H1 (cell line): ENCODE data around the gene DSCAM. TPM values are rescaled to one million over a fixed set of nuclear protein-coding genes. Genes with fewer than 3 reads are reported as not detected.

ENCODE experiments used
- CTCF ChIA-PET: fragments of 300-600 bp; sonication (Branson Sonifier 250); formaldehyde crosslinking; loops from one replicate; lab custom pipeline; 2021; ENCODE audit not compliant: partially characterized antibody; lab: Charles Lee
- POLR2A ChIA-PET: fragments of 300-600 bp; sonication (Branson Sonifier 250); formaldehyde crosslinking; loops from one replicate; lab custom pipeline; 2021; ENCODE audit warnings: inconsistent platforms; ENCODE audit not compliant: partially characterized antibody; lab: Charles Lee
- DNase-seq, 2 experiments: peaks; one replicate each; pipeline versions ENCODE4 v3.0.0 to v3.0.0-alpha.2; 2010 to 2022; ENCODE audit warnings: low spot score in 2 of 2, low read depth in 1 of 2, mixed read lengths in 1 of 2
- FAIRE-seq: peaks from 2 replicates; lab custom pipeline; 2011; peaks lifted over from hg19 to GRCh38; lab: Jason Lieb, UNC
- H2AFZ ChIP-seq: 2 replicates; pipeline ENCODE4 v1.8.1; 2012; ENCODE audit warnings: low read length, inconsistent platforms
- H2AK5ac ChIP-seq: 2 replicates; pipeline ENCODE4 v1.6.1; 2013; ENCODE audit warnings: low read depth, low read length
- H2BK120ac ChIP-seq: replicated peaks from 2 replicates; pipeline ENCODE3; 2013; ENCODE audit warnings: low read depth, low read length, inconsistent platforms
- H2BK12ac ChIP-seq: 2 replicates; pipeline ENCODE4 v1.6.1; 2013; ENCODE audit warnings: low read depth, low read length
- H2BK15ac ChIP-seq: 2 replicates; pipeline ENCODE4 v1.6.1; 2013; ENCODE audit warnings: low read length
- H2BK20ac ChIP-seq: 2 replicates; pipeline ENCODE4 v1.6.1; 2013; ENCODE audit warnings: low read length
- H2BK5ac ChIP-seq: 2 replicates; pipeline ENCODE4 v1.6.1; 2013; ENCODE audit warnings: low read depth, low read length
- H3K14ac ChIP-seq: 2 replicates; pipeline ENCODE4 v1.6.1; 2013; ENCODE audit warnings: inconsistent platforms; ENCODE audit not compliant: insufficient read length
- H3K18ac ChIP-seq: 2 replicates; pipeline ENCODE4 v1.6.1; 2013; ENCODE audit warnings: low read length; ENCODE audit errors: extremely low read depth
- H3K23ac ChIP-seq: 2 replicates; pipeline ENCODE4 v1.6.1; 2013; ENCODE audit warnings: inconsistent platforms; ENCODE audit not compliant: insufficient read length
- H3K23me2 ChIP-seq: 2 replicates; pipeline ENCODE4 v1.6.1; 2013; ENCODE audit warnings: low read depth, low read length
- H3K27ac ChIP-seq: 2 replicates; pipeline ENCODE4 v1.6.1; 2011; ENCODE audit warnings: low read depth, low read length, inconsistent platforms
- H3K27me3 ChIP-seq, 4 experiments: replicated peaks in 1 of 4; 1 replicate in 1 of 4; 2 replicates in 3 of 4; pipeline versions ENCODE4 v1.6.1 to v1.8.1; 2011 to 2013; ENCODE audit warnings: low read length in 3 of 4, mild to moderate bottlenecking in 3 of 4, inconsistent platforms in 2 of 4, mixed read lengths in 2 of 4, moderate library complexity in 1 of 4; ENCODE audit not compliant: control insufficient read depth in 3 of 4, insufficient read depth in 3 of 4; ENCODE audit errors: extremely low read depth in 1 of 4
- H3K36me3 ChIP-seq, 4 experiments: 2 replicates each; pipeline versions ENCODE4 v1.6.1 to v1.8.1; 2011 to 2013; ENCODE audit warnings: mild to moderate bottlenecking in 4 of 4, low read length in 3 of 4, moderate library complexity in 2 of 4, control low read depth in 1 of 4, inconsistent platforms in 1 of 4; ENCODE audit not compliant: insufficient read depth in 4 of 4, control insufficient read depth in 2 of 4
- H3K4ac ChIP-seq: replicated peaks from 2 replicates; pipeline ENCODE3; 2013; ENCODE audit warnings: low read length, low read depth, mixed read lengths, inconsistent platforms; ENCODE audit not compliant: insufficient read length
- H3K4me1 ChIP-seq, 4 experiments: replicated peaks in 1 of 4; 1 replicate in 1 of 4; 2 replicates in 3 of 4; pipeline versions ENCODE4 v1.6.1 to v1.8.1; 2011 to 2013; ENCODE audit warnings: low read length in 3 of 4, inconsistent platforms in 2 of 4, mixed read lengths in 1 of 4; ENCODE audit not compliant: insufficient read depth in 4 of 4, control insufficient read depth in 3 of 4
- H3K4me2 ChIP-seq, 2 experiments: 2 replicates each; pipeline versions ENCODE4 v1.6.1 to v1.8.1; 2011 to 2013; ENCODE audit warnings: low read depth in 2 of 2, low read length in 2 of 2, control low read depth in 1 of 2, inconsistent platforms in 1 of 2, mild to moderate bottlenecking in 1 of 2; ENCODE audit not compliant: insufficient read depth in 1 of 2
- H3K4me3 ChIP-seq, 4 experiments: fragments of 200-600, 300-600 bp in 1 of 4; sonication (generic), shearing (Covaris generic), sonication (Bioruptor Twin) in 1 of 4; 2 replicates each; pipeline versions ENCODE4 v1.5.1 to v1.8.1; 2011 to 2016; ENCODE audit warnings: low read length in 4 of 4, low read depth in 3 of 4, control low read depth in 2 of 4, inconsistent platforms in 2 of 4, mild to moderate bottlenecking in 2 of 4, mixed read lengths in 1 of 4, moderate library complexity in 1 of 4; ENCODE audit not compliant: insufficient read depth in 2 of 4; ENCODE audit errors: extremely low read depth in 1 of 4
- H3K56ac ChIP-seq: replicated peaks from 2 replicates; pipeline ENCODE3; 2013; ENCODE audit warnings: low read depth, mild to moderate bottlenecking, mixed read lengths, low read length, inconsistent platforms; ENCODE audit not compliant: insufficient read length
- H3K79me1 ChIP-seq: 2 replicates; pipeline ENCODE4 v1.6.1; 2013; ENCODE audit warnings: low read depth, low read length, control low read depth
- H3K79me2 ChIP-seq, 2 experiments: 2 replicates each; pipeline versions ENCODE4 v1.6.1 to v1.8.1; 2012 to 2013; ENCODE audit warnings: low read length in 2 of 2, mild to moderate bottlenecking in 2 of 2, inconsistent platforms in 1 of 2; ENCODE audit not compliant: insufficient read depth in 2 of 2, control insufficient read depth in 1 of 2
- H3K9ac ChIP-seq, 4 experiments: replicated peaks in 1 of 4; 1 replicate in 1 of 4; 2 replicates in 3 of 4; pipeline versions ENCODE4 v1.6.1 to v1.8.1; 2011 to 2013; ENCODE audit warnings: low read depth in 3 of 4, low read length in 3 of 4, control low read depth in 2 of 4, mild to moderate bottlenecking in 2 of 4, moderate library complexity in 2 of 4, inconsistent platforms in 1 of 4; ENCODE audit errors: extremely low read depth in 1 of 4
- H3K9me3 ChIP-seq, 2 experiments: 2 replicates each; pipeline versions ENCODE4 v1.6.1 to v1.8.1; 2012 to 2013; ENCODE audit warnings: mild to moderate bottlenecking in 2 of 2, moderate library complexity in 2 of 2, control low read depth in 1 of 2, inconsistent platforms in 1 of 2, low read depth in 1 of 2, low read length in 1 of 2, mixed read lengths in 1 of 2; ENCODE audit not compliant: insufficient read depth in 2 of 2
- H4K20me1 ChIP-seq, 2 experiments: replicated peaks in 1 of 2; 2 replicates each; pipeline versions ENCODE3 to v1.8.1; 2011 to 2013; ENCODE audit warnings: inconsistent platforms in 2 of 2, low read length in 2 of 2, mild to moderate bottlenecking in 1 of 2; ENCODE audit not compliant: insufficient read depth in 2 of 2, control insufficient read depth in 1 of 2
- H4K5ac ChIP-seq: 2 replicates; pipeline ENCODE4 v1.6.1; 2013; ENCODE audit warnings: low read length, low read depth, mixed read lengths, inconsistent platforms; ENCODE audit not compliant: insufficient read length
- H4K8ac ChIP-seq: 2 replicates; pipeline ENCODE4 v1.8.0; 2013; ENCODE audit warnings: mild to moderate bottlenecking, moderate library complexity, low read length, inconsistent platforms; ENCODE audit not compliant: insufficient read depth; ENCODE audit errors: extremely low read depth
- H4K91ac ChIP-seq: replicated peaks from 2 replicates; pipeline ENCODE3; 2013; ENCODE audit warnings: low read length, mixed read lengths, inconsistent platforms; ENCODE audit not compliant: insufficient read length
- ASH2L ChIP-seq: fragments of 200-600, 300-600 bp; sonication (generic); IDR thresholded peaks from one replicate; pipeline ENCODE4 v1.7.1; 2017; ENCODE audit warnings: low read length
- ATF2 ChIP-seq: IDR thresholded peaks from 2 replicates; pipeline ENCODE4 v1.6.1; 2012; ENCODE audit warnings: low read length, inconsistent platforms
- BACH1 ChIP-seq: IDR thresholded peaks from 2 replicates; pipeline ENCODE4 v1.6.1; 2012; ENCODE audit warnings: low read length, improper control_type of control experiment
- CTCF ChIP-seq, 3 experiments: IDR thresholded peaks; 1 replicate in 2 of 3; 2 replicates in 1 of 3; pipeline versions ENCODE4 v1.5.1 to v1.6.1; 2011; ENCODE audit warnings: low read length in 3 of 3, mild to moderate bottlenecking in 3 of 3, inconsistent platforms in 2 of 3, low read depth in 1 of 3, moderate library complexity in 1 of 3; ENCODE audit not compliant: insufficient read depth in 1 of 3; ENCODE audit errors: control extremely low read depth in 1 of 3
- EGR1 ChIP-seq: IDR thresholded peaks from 2 replicates; pipeline ENCODE4 v1.6.1; 2011; ENCODE audit warnings: low read depth, low read length, borderline replicate concordance
- FOSL1 ChIP-seq: IDR thresholded peaks from 2 replicates; pipeline ENCODE4 v1.6.1; 2011; ENCODE audit warnings: mild to moderate bottlenecking, low read depth, low read length, moderate library complexity; ENCODE audit not compliant: insufficient read depth
- RAD21 ChIP-seq, 2 experiments: IDR thresholded peaks in 1 of 2; conservative IDR thresholded peaks in 1 of 2; 2 replicates each; pipeline ENCODE4 v1.6.1; 2011; ENCODE audit warnings: low read depth in 2 of 2, low read length in 2 of 2, improper control_type of control experiment in 1 of 2, inconsistent platforms in 1 of 2, mild to moderate bottlenecking in 1 of 2, moderate library complexity in 1 of 2
- SIRT6 ChIP-seq: IDR thresholded peaks from one replicate; pipeline ENCODE4 v1.7.1; 2012; ENCODE audit warnings: low read length, inconsistent platforms
- SIX5 ChIP-seq: IDR thresholded peaks from 2 replicates; pipeline ENCODE4 v1.6.1; 2011; ENCODE audit warnings: mild to moderate bottlenecking, low read depth, low read length
- SUZ12 ChIP-seq: fragments of 200-600 bp; sonication (generic); IDR thresholded peaks from 2 replicates; pipeline ENCODE4 v1.6.1; 2012; ENCODE audit warnings: mild to moderate bottlenecking, inconsistent platforms, low read length, moderate library complexity, mixed read lengths
- WGBS, 2 experiments: shearing (Covaris generic) in 1 of 2; methylation state at CpG; one replicate each; pipeline versions ENCODE4 v1.1.6 to v1.1.7; 2013 to 2015; ENCODE audit warnings: low lambda C conversion rate in 2 of 2, mixed read lengths in 2 of 2, inconsistent platforms in 1 of 2, low coverage in 1 of 2, missing lambda C conversion rate in 1 of 2; ENCODE audit not compliant: insufficient replicate concordance in 2 of 2, insufficient coverage in 1 of 2, insufficient read length in 1 of 2; ENCODE audit errors: extremely low coverage in 1 of 2, missing lambda C conversion rate in 1 of 2; 5-methylcytosine and 5-hydroxymethylcytosine counted together
- polyA plus RNA-seq, 7 experiments: library from polyadenylated mRNA; depleted of rRNA in 3 of 7; stranded (reverse) in 5 of 7; unstranded in 2 of 7; fragments of >200 nt in 5 of 7; fragments of 200-250 nt in 2 of 7; gene quantifications; 1 replicate in 5 of 7; 2 replicates in 1 of 7; 4 replicates in 1 of 7; pipeline versions ENCODE4 v1.2.1 to v1.2.3, GENCODE V29; 2011 to 2013; ENCODE audit warnings: missing spikeins in 2 of 7, mixed read lengths in 2 of 7
- total RNA-seq: library from RNA; stranded (reverse); fragmentation: NEBNext Ultra II Directional; extraction: Animal tissue kit (Norgen Biotek cat#: 25700); gene quantifications from 2 replicates; pipeline ENCODE4 v1.2.1, GENCODE V29; 2021

DSCAM gene
- total and polyA plus RNA-seq, 2 of the 8 experiments (the other 6 are each of a cell fraction or from before 2014, with no cell fraction given) = 0.02 to 0.15 TPM

- Histone ChIP-seq H3K79me2 (no peaks in the 10 kb centered on the region), H3K23ac (no peak overlapping the region), H2BK15ac (no peak overlapping the region), H2BK20ac (no peak overlapping the region), H3K4me1 (peaks cover 0 to 3% (median 2%) of the 10 kb centered on the region in 4 experiments; a peak in 2 of 7 replicates), H4K8ac (no peak overlapping the region), H3K4me3 (no peak overlapping the region), H3K79me1 (no peaks in the 10 kb centered on the region; the same call in 1 of the 2 replicates), H2BK5ac (no peak overlapping the region), H4K20me1 (no peaks in the 10 kb centered on the region), H3K56ac (no peak overlapping the region), H4K91ac (no peak overlapping the region), H3K14ac (no peak overlapping the region), H2BK12ac (no peak overlapping the region), H3K9ac (no peak overlapping the region), H3K9me3 (no peaks in the 10 kb centered on the region), H3K27me3 (peaks cover 6 to 17% (median 13%) of the 10 kb centered on the region in 4 experiments; a peak in 5 of 7 replicates), H2BK120ac (no peak overlapping the region), H3K4me2 (no peak overlapping the region), H3K4ac (no peak overlapping the region), H3K18ac (no peak overlapping the region), H3K36me3 (no peaks in the 10 kb centered on the region), H2AFZ (no peak overlapping the region), H4K5ac (no peak overlapping the region), H3K23me2 (no peaks in the 10 kb centered on the region), H2AK5ac (no peak overlapping the region), H3K27ac (no peak overlapping the region)
- DNase-seq (no peak), FAIRE-seq (no peak)
- WGBS, 2 experiments = 97% methylated on average over 3 of the region's 3 CpGs; no CpG with 5 or more reads in 1 of the 2 experiments
- CTCF ChIA-PET = interaction anchor here (0.7 kb wide), 1 partner anchor 68 kb away, joined by 3 read pairs; no protein-coding TSS in a partner anchor
- POLR2A ChIA-PET = no interaction called here
- TF ChIP-seq RAD21 (IDR thresholded peaks at IDR 0.05 in 1 of 2, conservative IDR thresholded peaks at IDR 0.05 in 1 of 2; ENCODE audit: low read depth in 2 of 2, low read length in 2 of 2) (no peak), SUZ12 (no peak), EGR1 (no peak), ASH2L (no peak), SIRT6 (no peak), FOSL1 (no peak), BACH1 (no peak), SIX5 (no peak), CTCF (IDR thresholded peaks at IDR 0.05; ENCODE audit: control extremely low read depth in 1 of 3, insufficient read depth in 1 of 3, low read depth in 1 of 3, low read length in 3 of 3) (no peak), ATF2 (no peak)
These were observed 515.2 kb downstream of the DSCAM start for GRCh38 chr21:40331804-40332203.
